ENCODE data around the gene ITPKC. TPM values are rescaled to one million over a fixed set of nuclear protein-coding genes. Genes with fewer than 3 reads are reported as not detected.
A peak's percentile ranks its signal among the peaks of the same experiment; 100 is the strongest.

ITPKC gene
- total and polyA plus RNA-seq, 2 donors = 6.7 to 35.5 TPM

GRCh38 chr19:40741527-40742390, 24.8 kb downstream of the ITPKC start:
- Histone ChIP-seq H3K27me3 (ENCODE audit: control insufficient read depth in 2 of 2, insufficient read depth in 1 of 2, low read length in 1 of 2) (no peaks in the 10 kb centered on the region), H3K4me1 (ENCODE audit: control insufficient read depth in 2 of 2, insufficient read depth in 2 of 2, low read length in 2 of 2) (no peaks in the 10 kb centered on the region), H3K27ac (ENCODE audit: low read depth in 1 of 2, low read length in 1 of 2) (no peak overlapping the region), H3K4me3 (ENCODE audit: low read length in 2 of 2) (no peak overlapping the region), H3K9me3 (ENCODE audit: control insufficient read depth in 2 of 2, insufficient read depth in 1 of 2, low read length in 1 of 2) (no peaks in the 10 kb centered on the region), H3K36me3 (ENCODE audit: control insufficient read depth in 2 of 2, insufficient read depth in 2 of 2, low read length in 1 of 2) (peaks cover 20 to 33% of the 10 kb centered on the region in 2 donors)
- WGBS = 95% methylated on average over 10 of the region's 10 CpGs
- no peak for DNase-seq (ENCODE audit: low read depth in 6 of 9, low spot score in 9 of 9)

GRCh38 chr19:40742477-40742876, 25.6 kb downstream of the ITPKC start:
- H3K27me3 ChIP-seq (ENCODE audit: control insufficient read depth in 2 of 2, insufficient read depth in 1 of 2, low read length in 1 of 2) = no peaks in the 10 kb centered on the region
- H3K9me3 ChIP-seq (ENCODE audit: control insufficient read depth in 2 of 2, insufficient read depth in 1 of 2, low read length in 1 of 2) = no peaks in the 10 kb centered on the region
- no peak for DNase-seq (ENCODE audit: low read depth in 6 of 9, low spot score in 9 of 9)
- WGBS = 99% methylated on average over 17 of the region's 17 CpGs
- peaks cover 13 to 26% of the 10 kb centered on the region in 2 donors for H3K36me3 ChIP-seq (ENCODE audit: control insufficient read depth in 2 of 2, insufficient read depth in 2 of 2, low read length in 1 of 2)
- no peaks in the 10 kb centered on the region for H3K4me1 ChIP-seq (ENCODE audit: control insufficient read depth in 2 of 2, insufficient read depth in 2 of 2, low read length in 2 of 2)
- no peak overlapping the region for H3K27ac ChIP-seq (ENCODE audit: low read depth in 1 of 2, low read length in 1 of 2)
- H3K4me3 ChIP-seq (ENCODE audit: low read length in 2 of 2) = no peak overlapping the region

GRCh38 chr19:40742886-40743285, 26.0 kb downstream of the ITPKC start:
- H3K4me3 ChIP-seq (ENCODE audit: low read length in 2 of 2) = no peak overlapping the region
- WGBS = 96% methylated on average over 12 of the region's 12 CpGs
- no peaks in the 10 kb centered on the region for H3K4me1 ChIP-seq (ENCODE audit: control insufficient read depth in 2 of 2, insufficient read depth in 2 of 2, low read length in 2 of 2)
- DNase-seq (ENCODE audit: low read depth in 6 of 9, low spot score in 9 of 9) = no peak
- H3K36me3 ChIP-seq (ENCODE audit: control insufficient read depth in 2 of 2, insufficient read depth in 2 of 2, low read length in 1 of 2) = peaks cover 11 to 24% of the 10 kb centered on the region in 2 donors
- H3K27me3 ChIP-seq (ENCODE audit: control insufficient read depth in 2 of 2, insufficient read depth in 1 of 2, low read length in 1 of 2) = no peaks in the 10 kb centered on the region
- H3K27ac ChIP-seq (ENCODE audit: low read depth in 1 of 2, low read length in 1 of 2) = no peak overlapping the region
- no peaks in the 10 kb centered on the region for H3K9me3 ChIP-seq (ENCODE audit: control insufficient read depth in 2 of 2, insufficient read depth in 1 of 2, low read length in 1 of 2)

GRCh38 chr19:40743926-40744325, 27.0 kb downstream of the ITPKC start:
- Histone ChIP-seq H3K36me3 (ENCODE audit: control insufficient read depth in 2 of 2, insufficient read depth in 2 of 2, low read length in 1 of 2) (peaks cover 11 to 20% of the 10 kb centered on the region in 2 donors), H3K27ac (ENCODE audit: low read depth in 1 of 2, low read length in 1 of 2) (no peak overlapping the region), H3K4me1 (ENCODE audit: control insufficient read depth in 2 of 2, insufficient read depth in 2 of 2, low read length in 2 of 2) (no peaks in the 10 kb centered on the region), H3K4me3 (ENCODE audit: low read length in 2 of 2) (no peak overlapping the region), H3K27me3 (ENCODE audit: control insufficient read depth in 2 of 2, insufficient read depth in 1 of 2, low read length in 1 of 2) (no peaks in the 10 kb centered on the region), H3K9me3 (ENCODE audit: control insufficient read depth in 2 of 2, insufficient read depth in 1 of 2, low read length in 1 of 2) (no peaks in the 10 kb centered on the region)
- no peak for DNase-seq (ENCODE audit: low read depth in 6 of 9, low spot score in 9 of 9)
- 97% methylated on average over 10 of the region's 10 CpGs for WGBS

DNA sequence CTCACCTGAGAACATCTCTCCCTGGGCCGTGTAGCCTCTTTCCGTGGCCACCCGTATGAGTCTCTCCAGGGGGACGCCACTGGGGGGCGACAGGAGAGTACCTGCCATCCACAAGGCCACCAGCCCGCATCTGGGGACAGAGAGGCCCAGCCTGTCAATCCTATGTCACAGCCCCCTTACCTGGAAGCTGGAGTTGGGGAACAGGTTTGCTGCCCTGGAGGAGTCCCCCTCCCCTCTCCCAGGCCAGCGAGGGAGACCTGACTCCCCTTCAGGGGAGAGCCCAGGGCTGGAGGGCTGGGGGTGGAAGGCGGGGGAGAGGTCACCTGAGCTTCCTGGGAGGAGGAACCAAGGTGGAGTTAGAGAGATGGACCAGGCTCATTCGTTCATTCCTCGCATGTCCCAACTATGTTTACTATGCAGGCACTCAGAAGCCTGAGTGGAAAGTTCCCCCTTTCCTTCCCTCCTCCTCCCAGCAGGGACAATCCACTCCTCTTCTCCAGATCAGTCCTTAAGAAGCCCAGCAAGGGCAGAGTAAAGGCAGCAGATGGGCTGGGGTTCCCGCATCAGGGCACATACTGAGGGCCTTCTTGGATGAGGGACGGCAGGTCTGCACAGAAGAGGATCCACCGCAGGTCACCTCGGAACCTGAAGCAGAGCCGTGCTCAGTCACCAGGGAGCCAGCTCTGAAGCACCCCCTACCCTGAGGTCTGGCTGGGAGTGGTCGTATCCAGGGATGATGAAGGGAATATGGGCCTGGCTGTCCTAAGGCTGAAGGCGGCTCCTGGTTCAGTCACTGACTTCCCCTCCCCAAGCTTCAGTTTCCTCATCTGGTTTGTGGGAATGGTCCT, 27.9 kb downstream of the ITPKC start:
- 93% methylated on average over 17 of the region's 17 CpGs for WGBS
- peaks cover 3 to 5% of the 10 kb centered on the region in 2 donors for H3K4me1 ChIP-seq (ENCODE audit: control insufficient read depth in 2 of 2, insufficient read depth in 2 of 2, low read length in 2 of 2)

DNA sequence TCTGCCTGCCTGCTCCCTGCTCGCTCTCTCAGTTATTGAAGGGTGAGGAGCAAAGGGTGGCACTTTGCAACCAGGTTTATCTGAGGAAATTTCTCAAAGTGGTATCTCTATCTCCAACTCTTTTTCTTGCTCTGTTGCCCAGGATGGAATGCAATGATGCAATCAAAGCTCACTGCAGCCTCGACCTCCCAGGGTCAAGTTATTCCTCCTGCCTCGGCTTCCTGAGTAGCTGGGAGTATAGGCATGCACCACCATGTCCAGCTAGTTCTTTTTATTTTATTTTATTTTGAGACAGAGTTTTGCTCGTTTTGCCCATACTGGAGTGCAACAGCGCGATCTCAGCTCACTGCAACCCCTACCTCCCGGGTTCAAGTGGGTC, 28.5 kb downstream of the ITPKC start:
- DNase-seq (ENCODE audit: low read depth in 6 of 9, low spot score in 9 of 9) = no peak
- no peak overlapping the region for H3K27ac ChIP-seq (ENCODE audit: low read depth in 1 of 2, low read length in 1 of 2)
- no peaks in the 10 kb centered on the region for H3K9me3 ChIP-seq (ENCODE audit: control insufficient read depth in 2 of 2, insufficient read depth in 1 of 2, low read length in 1 of 2)
- H3K4me1 ChIP-seq (ENCODE audit: control insufficient read depth in 2 of 2, insufficient read depth in 2 of 2, low read length in 2 of 2) = peaks cover 7 to 10% of the 10 kb centered on the region in 2 donors
- WGBS = 98% methylated on average over 7 of the region's 7 CpGs
- no peak overlapping the region for H3K4me3 ChIP-seq (ENCODE audit: low read length in 2 of 2)
- H3K36me3 ChIP-seq (ENCODE audit: control insufficient read depth in 2 of 2, insufficient read depth in 2 of 2, low read length in 1 of 2) = peaks cover 2 to 5% of the 10 kb centered on the region in 2 donors
- no peaks in the 10 kb centered on the region for H3K27me3 ChIP-seq (ENCODE audit: control insufficient read depth in 2 of 2, insufficient read depth in 1 of 2, low read length in 1 of 2)

More for the DNA sequence above, 27.9 kb downstream of the ITPKC start:
- Histone ChIP-seq H3K36me3 (ENCODE audit: control insufficient read depth in 2 of 2, insufficient read depth in 2 of 2, low read length in 1 of 2) (peaks cover 8 to 11% of the 10 kb centered on the region in 2 donors), H3K9me3 (ENCODE audit: control insufficient read depth in 2 of 2, insufficient read depth in 1 of 2, low read length in 1 of 2) (no peaks in the 10 kb centered on the region), H3K27ac (ENCODE audit: low read depth in 1 of 2, low read length in 1 of 2) (peak overlapping the region in 1 of 2 donors; percentile 11), H3K4me3 (ENCODE audit: low read length in 2 of 2) (no peak overlapping the region), H3K27me3 (ENCODE audit: control insufficient read depth in 2 of 2, insufficient read depth in 1 of 2, low read length in 1 of 2) (no peaks in the 10 kb centered on the region)
- DNase-seq (ENCODE audit: low read depth in 6 of 9, low spot score in 9 of 9) = no peak

GRCh38 chr19:40747536-40747935, 30.6 kb downstream of the ITPKC start:
- Histone ChIP-seq H3K27ac (ENCODE audit: low read depth in 1 of 2, low read length in 1 of 2) (no peak overlapping the region), H3K4me3 (ENCODE audit: low read length in 2 of 2) (no peak overlapping the region), H3K9me3 (ENCODE audit: control insufficient read depth in 2 of 2, insufficient read depth in 1 of 2, low read length in 1 of 2) (no peaks in the 10 kb centered on the region), H3K4me1 (ENCODE audit: control insufficient read depth in 2 of 2, insufficient read depth in 2 of 2, low read length in 2 of 2) (peaks cover 7 to 19% of the 10 kb centered on the region in 2 donors), H3K27me3 (ENCODE audit: control insufficient read depth in 2 of 2, insufficient read depth in 1 of 2, low read length in 1 of 2) (no peaks in the 10 kb centered on the region), H3K36me3 (ENCODE audit: control insufficient read depth in 2 of 2, insufficient read depth in 2 of 2, low read length in 1 of 2) (no peaks in the 10 kb centered on the region)
- 99% methylated on average over 7 of the region's 7 CpGs for WGBS
- no peak for DNase-seq (ENCODE audit: low read depth in 6 of 9, low spot score in 9 of 9)

GRCh38 chr19:40750058-40750873, 33.4 kb downstream of the ITPKC start, which contains the start of gene ACTMAP:
Gene ACTMAP (minus strand): TSS chr19:40750477. CDS start chr19:40749803, 674 bp downstream.
- no peaks in the 10 kb centered on the region for H3K27me3 ChIP-seq (ENCODE audit: control insufficient read depth in 2 of 2, insufficient read depth in 1 of 2, low read length in 1 of 2)
- peaks cover 5 to 11% of the 10 kb centered on the region in 2 donors for H3K36me3 ChIP-seq (ENCODE audit: control insufficient read depth in 2 of 2, insufficient read depth in 2 of 2, low read length in 1 of 2)
- no peaks in the 10 kb centered on the region for H3K9me3 ChIP-seq (ENCODE audit: control insufficient read depth in 2 of 2, insufficient read depth in 1 of 2, low read length in 1 of 2)
- DNase-seq (ENCODE audit: low read depth in 6 of 9, low spot score in 9 of 9) = peak; percentile 99 to 100 (median 99)
- H3K27ac ChIP-seq (ENCODE audit: low read depth in 1 of 2, low read length in 1 of 2) = peak within 1 kb of the TSS; percentile 91 to 92
- H3K4me3 ChIP-seq (ENCODE audit: low read length in 2 of 2) = peak within 1 kb of the TSS; percentile 65 to 77
- H3K4me1 ChIP-seq (ENCODE audit: control insufficient read depth in 2 of 2, insufficient read depth in 2 of 2, low read length in 2 of 2) = peaks cover 12 to 36% of the 10 kb centered on the region in 2 donors
- WGBS = under 1% methylated on average over 43 of the region's 43 CpGs

Measured in thymus (tissue), 11 donors.